GM10847 (cell line): Measurements from ENCODE around the gene MS4A10.

Source experiments
- POLR2A ChIP-seq: IDR thresholded peaks from 2 replicates; pipeline ENCODE4 v1.6.1; 2011; ENCODE audit not compliant: insufficient read length; ENCODE audit errors: extremely low read depth

MS4A10 gene

GRCh38 chr11:60777572-60777971 lies 7.6 kb upstream of the MS4A10 start:
- no peak for TF ChIP-seq POLR2A

DNA sequence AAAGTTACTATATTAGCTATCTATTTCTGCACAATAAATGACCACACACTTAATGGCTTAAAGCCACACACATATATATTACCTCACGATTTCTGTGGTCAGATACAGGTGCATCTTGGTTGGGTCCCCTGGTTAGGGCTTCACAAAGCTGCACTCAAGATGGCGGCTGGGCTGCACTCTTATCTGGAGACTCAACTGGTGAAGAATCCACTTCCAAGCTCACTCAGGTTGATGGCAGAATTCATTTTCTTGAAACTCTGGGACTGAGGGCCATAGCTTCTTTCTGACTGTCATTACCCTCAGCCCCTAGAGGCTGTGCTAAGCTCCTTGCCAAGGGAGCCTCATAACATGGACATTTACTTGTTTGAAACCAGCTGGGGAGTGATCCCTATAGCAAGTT lies 5.1 kb upstream of the MS4A10 start:
- TF ChIP-seq POLR2A, result no peak

DNA sequence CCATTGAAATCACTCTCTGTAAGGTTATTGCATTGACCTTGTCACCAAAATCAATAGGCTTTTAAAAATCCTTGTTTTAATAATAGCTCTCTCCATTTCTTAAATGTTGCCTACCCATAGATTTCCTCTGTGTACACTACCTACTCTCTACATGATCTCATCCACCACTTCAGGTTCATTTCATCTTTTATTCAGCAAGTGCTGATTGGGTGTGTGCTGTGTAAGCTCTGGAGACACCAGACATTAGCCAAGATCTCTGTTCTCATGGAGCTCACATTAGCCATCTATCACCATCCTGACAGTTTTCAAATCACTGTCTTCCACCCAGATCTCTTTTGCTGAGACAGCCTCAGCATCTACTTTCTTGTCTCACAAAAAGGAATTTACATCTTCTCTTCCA lies 4.4 kb upstream of the MS4A10 start:
- TF ChIP-seq POLR2A, result no peak

GRCh38 chr11:60781286-60781980 lies 3.7 kb upstream of the MS4A10 start:
- no peak for TF ChIP-seq POLR2A

DNA sequence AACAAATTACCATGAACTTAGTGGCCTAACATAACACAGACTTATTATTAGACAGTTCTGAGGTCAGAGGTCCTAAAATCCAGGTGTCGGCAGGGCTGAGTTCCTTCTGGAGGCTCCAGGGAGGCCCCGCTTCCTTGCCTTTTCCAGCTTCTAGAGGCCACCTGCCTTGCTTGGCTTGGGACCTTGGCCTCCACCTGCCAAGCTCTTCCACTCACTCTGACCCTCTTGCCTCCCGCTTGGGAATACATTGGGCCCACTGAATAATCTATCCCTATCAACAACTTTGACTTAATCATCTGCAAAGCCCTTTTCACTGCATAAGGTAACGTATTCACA lies 3.2 kb upstream of the MS4A10 start:
- no peak for TF ChIP-seq POLR2A

DNA sequence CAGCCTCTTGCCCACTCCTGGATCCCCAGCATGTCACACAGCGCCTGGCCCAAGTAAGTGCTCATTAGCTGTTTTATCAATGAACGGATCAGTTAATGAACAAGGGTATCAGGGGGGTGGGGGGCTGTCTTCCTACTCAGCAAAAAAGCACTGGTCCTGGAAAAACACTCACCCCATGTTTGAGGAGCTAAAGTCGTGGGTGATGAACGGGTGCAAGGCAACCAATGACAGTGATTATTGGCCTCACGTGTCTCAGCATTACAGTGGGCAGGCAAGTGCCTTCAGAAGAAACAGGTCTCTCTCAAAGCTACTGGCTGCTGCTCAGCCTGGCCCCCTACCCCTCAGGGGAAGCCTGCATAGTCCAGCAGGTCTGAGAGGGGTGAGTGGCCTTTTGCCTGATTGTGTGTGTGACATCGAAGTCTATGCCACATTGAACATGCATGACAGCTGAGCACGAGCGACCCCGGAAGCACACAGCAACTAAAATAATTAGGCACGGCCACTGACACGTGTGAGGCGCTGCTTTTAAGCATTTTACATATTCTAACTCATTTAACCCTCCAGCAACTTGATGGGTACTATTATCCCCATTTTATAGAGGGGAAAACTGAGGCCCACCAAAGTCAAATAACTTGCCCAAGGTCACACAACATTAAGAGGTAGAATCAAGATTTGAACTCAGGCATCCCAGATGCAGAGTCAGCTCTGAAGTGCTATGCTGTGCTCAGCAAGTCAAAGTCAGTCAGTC lies 2.6 kb upstream of the MS4A10 start:
- TF ChIP-seq POLR2A, result no peak

DNA sequence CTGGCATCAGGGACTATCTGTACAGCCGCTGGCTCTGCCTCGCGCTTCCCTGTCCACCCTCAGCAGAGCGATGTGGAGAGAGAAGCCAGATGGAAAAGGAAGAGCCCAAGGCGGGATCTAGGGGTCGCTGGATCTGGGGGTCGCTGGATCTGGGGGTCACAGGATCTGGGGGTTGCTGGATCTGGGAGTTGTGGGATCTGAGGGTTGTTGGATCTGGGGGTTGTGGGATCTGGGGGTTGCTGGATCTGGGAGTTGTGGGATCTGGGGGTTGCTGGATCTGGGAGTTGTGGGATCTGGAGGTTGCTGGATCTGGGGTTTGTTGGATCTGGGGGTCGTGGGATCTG lies 2.0 kb upstream of the MS4A10 start:
- no peak for TF ChIP-seq POLR2A

GRCh38 chr11:60783911-60784310 lies 1.2 kb upstream of the MS4A10 start:
- no peak for TF ChIP-seq POLR2A

GRCh38 chr11:60785806-60786361 lies 751 bp downstream of the MS4A10 start:
- TF ChIP-seq POLR2A, result no peak

DNA sequence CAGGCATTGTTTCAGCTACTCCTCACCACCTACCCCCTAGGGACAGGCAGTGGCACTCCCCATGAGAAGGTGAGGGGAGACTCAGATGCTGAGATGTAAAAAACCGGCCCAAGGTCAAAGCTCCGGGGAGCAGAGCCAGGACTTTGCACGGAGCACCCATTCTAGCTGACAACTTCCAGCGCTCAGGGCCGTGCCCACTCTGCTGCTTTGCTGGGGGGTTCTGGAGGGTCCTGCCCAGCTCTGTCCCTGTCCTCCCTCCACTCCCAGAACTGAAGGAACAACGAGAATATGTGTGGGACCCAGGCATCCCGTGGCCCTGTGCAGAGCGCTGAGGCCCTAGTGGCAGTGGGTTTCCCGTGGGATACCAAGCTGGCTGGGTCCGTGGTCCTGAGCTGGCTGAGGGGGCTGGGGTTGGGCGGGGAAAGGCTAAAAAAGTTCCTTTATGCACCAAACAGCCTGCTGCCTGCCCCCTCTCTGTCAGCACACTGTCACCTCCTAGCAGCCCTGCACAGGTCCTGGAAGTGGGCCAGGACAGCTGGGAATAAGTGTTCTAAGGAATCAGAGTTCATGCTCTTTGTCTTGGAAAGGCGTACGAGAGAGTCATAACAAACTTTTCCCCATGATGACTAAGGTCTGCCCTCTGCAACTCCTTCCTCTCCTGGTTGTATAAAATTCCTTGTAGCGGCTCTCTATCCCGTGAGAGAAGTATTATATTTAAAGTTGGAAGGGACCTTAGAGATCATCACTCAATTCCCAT lies 1.9 kb downstream of the MS4A10 start:
- TF ChIP-seq POLR2A, result no peak

- TF ChIP-seq POLR2A, result no peak
Observed at GRCh38 chr11:60788401-60789125, 3.4 kb downstream of the MS4A10 start.

GRCh38 chr11:60790726-60791125 lies 5.6 kb downstream of the MS4A10 start:
- TF ChIP-seq POLR2A, result no peak

GRCh38 chr11:60791153-60791933 lies 6.2 kb downstream of the MS4A10 start:
- TF ChIP-seq POLR2A, result no peak

GRCh38 chr11:60792521-60792920 lies 7.4 kb downstream of the MS4A10 start:
- no peak for TF ChIP-seq POLR2A

- no peak for TF ChIP-seq POLR2A
Observed at GRCh38 chr11:60795291-60795690, 10.2 kb downstream of the MS4A10 start.
